Breast epithelium (tissue), 4 donors: ENCODE measurements around the gene FBXO2. TPM values are rescaled to one million over a fixed set of nuclear protein-coding genes. Genes with fewer than 3 reads are reported as not detected.

Experiments used
- DNase-seq, 2 donors: peaks; one replicate each; pipeline ENCODE4 v3.0.0-alpha.2; 2019; ENCODE audit warnings: low spot score in 2 of 2
- H3K27ac ChIP-seq, 2 donors: fragments of 200-600 bp; sonication (generic) in 1 of 2; one replicate each; pipeline ENCODE4 v1.5.1; 2016 to 2019; ENCODE audit warnings: mild to moderate bottlenecking in 1 of 2
- H3K27me3 ChIP-seq, 2 donors: fragments of 200-600 bp; sonication (generic) in 1 of 2; one replicate each; pipeline versions ENCODE4 v1.5.1 to v1.6.0; 2017 to 2019; ENCODE audit warnings: control low read depth in 1 of 2, mild to moderate bottlenecking in 1 of 2
- H3K36me3 ChIP-seq: fragments of 200-600 bp; one replicate; pipeline ENCODE4 v1.5.1; 2019
- H3K4me1 ChIP-seq, 2 donors: fragments of 200-600 bp; sonication (generic); one replicate each; pipeline ENCODE4 v1.5.1; 2016 to 2019; ENCODE audit warnings: control low read depth in 1 of 2
- H3K4me3 ChIP-seq, 3 donors: fragments of 200-600 bp; sonication (generic); 1 replicate in 2 of 3; 2 replicates in 1 of 3; pipeline ENCODE4 v1.5.1; 2016 to 2019; ENCODE audit warnings: mild to moderate bottlenecking in 3 of 3, moderate library complexity in 2 of 3
- H3K9me3 ChIP-seq, 2 donors: fragments of 200-600 bp; sonication (generic) in 1 of 2; one replicate each; pipeline ENCODE4 v1.5.1; 2016 to 2019; ENCODE audit warnings: control low read depth in 1 of 2
- POLR2A ChIP-seq: fragments of 450-650 bp; IDR thresholded peaks from one replicate; pipeline ENCODE4 v1.6.1; 2016; ENCODE audit warnings: antibody characterized with exemption, mild to moderate bottlenecking, moderate library complexity
- POLR2AphosphoS5 ChIP-seq, 3 donors: sonication (generic); formaldehyde crosslinking; IDR thresholded peaks; one replicate each; pipeline ENCODE4 v1.6.1; 2017; ENCODE audit warnings: antibody characterized with exemption in 3 of 3
- intact Hi-C: fragments of 100-400 bp; cut with DNase I; formaldehyde crosslinking; loops from one replicate; pipeline ENCODE4 v1.15.1; 2023; ENCODE audit warnings: low total_unique reads
- total RNA-seq, 3 donors: library from RNA; depleted of rRNA; stranded (reverse); fragments of >200 nt; gene quantifications; one replicate each; pipeline ENCODE4 v1.1.0, GENCODE V29; 2016
- TF ChIP-seq, protein P1 (sequence below), 3 donors: fragments of 450-650 bp; IDR thresholded peaks; one replicate each; pipeline ENCODE4 v1.5.1; 2016 to 2017; ENCODE audit warnings: antibody characterized with exemption in 3 of 3, mild to moderate bottlenecking in 3 of 3, moderate library complexity in 3 of 3

Gene FBXO2
- total RNA-seq, 3 donors from 2014 or later: 1.3 to 49.3 (median 40.6) TPM

- no peak overlapping the region for H3K4me3 ChIP-seq
- no peaks in the 10 kb centered on the region for H3K9me3 ChIP-seq
- no peaks in the 10 kb centered on the region for H3K4me1 ChIP-seq
- H3K27ac ChIP-seq: no peak overlapping the region
- TF ChIP-seq POLR2AphosphoS5 (IDR thresholded peaks at IDR 0.05) (no peak), POLR2A (no peak)
- peaks cover 0 to 23% of the 10 kb centered on the region in 2 donors for H3K27me3 ChIP-seq
- no peak for DNase-seq
- H3K36me3 ChIP-seq: no peaks in the 10 kb centered on the region
- intact Hi-C loops: no loop called here
Measured at GRCh38 chr1:11629184-11630016, 24.8 kb downstream of the FBXO2 start.

DNA sequence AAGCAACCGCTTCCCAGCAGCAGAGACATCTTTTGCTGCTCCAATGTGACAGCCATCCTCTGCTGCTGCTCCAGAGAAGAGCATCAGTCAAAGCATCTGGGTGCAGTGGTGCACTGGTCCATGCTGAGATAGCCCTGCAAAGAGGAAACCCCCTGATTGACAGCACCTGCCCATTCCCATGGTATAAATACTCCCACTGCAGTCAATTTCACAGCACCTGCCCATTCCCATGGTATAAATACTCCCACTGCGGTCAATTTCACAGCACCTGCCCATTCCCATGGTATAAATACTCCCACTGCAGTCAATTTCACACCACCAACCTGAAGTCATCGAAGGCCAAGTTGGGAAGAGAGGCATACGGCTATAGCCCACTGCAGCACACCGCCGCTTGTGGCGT lies 25.5 kb downstream of the FBXO2 start:
- Histone ChIP-seq H3K9me3 (no peaks in the 10 kb centered on the region), H3K27me3 (peaks cover 0 to 18% of the 10 kb centered on the region in 2 donors), H3K4me1 (no peaks in the 10 kb centered on the region), H3K27ac (no peak overlapping the region), H3K4me3 (no peak overlapping the region), H3K36me3 (no peaks in the 10 kb centered on the region)
- no peak for DNase-seq
- intact Hi-C loops: no loop called here
- no peak for TF ChIP-seq POLR2A
- no peak for TF ChIP-seq POLR2AphosphoS5 (IDR thresholded peaks at IDR 0.05)
- TF ChIP-seq, protein P1, sequence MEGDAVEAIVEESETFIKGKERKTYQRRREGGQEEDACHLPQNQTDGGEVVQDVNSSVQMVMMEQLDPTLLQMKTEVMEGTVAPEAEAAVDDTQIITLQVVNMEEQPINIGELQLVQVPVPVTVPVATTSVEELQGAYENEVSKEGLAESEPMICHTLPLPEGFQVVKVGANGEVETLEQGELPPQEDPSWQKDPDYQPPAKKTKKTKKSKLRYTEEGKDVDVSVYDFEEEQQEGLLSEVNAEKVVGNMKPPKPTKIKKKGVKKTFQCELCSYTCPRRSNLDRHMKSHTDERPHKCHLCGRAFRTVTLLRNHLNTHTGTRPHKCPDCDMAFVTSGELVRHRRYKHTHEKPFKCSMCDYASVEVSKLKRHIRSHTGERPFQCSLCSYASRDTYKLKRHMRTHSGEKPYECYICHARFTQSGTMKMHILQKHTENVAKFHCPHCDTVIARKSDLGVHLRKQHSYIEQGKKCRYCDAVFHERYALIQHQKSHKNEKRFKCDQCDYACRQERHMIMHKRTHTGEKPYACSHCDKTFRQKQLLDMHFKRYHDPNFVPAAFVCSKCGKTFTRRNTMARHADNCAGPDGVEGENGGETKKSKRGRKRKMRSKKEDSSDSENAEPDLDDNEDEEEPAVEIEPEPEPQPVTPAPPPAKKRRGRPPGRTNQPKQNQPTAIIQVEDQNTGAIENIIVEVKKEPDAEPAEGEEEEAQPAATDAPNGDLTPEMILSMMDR (IDR thresholded peaks at IDR 0.05): no peak

GRCh38 chr1:11626551-11626950 lies 27.7 kb downstream of the FBXO2 start:
- no peaks in the 10 kb centered on the region for H3K36me3 ChIP-seq
- no peak overlapping the region for H3K27ac ChIP-seq
- no peaks in the 10 kb centered on the region for H3K4me1 ChIP-seq
- no peak for DNase-seq
- TF ChIP-seq, protein P1 (IDR thresholded peaks at IDR 0.05): no peak
- TF ChIP-seq POLR2AphosphoS5 (IDR thresholded peaks at IDR 0.05) (no peak), POLR2A (no peak)
- H3K27me3 ChIP-seq: peaks cover 0 to 11% of the 10 kb centered on the region in 2 donors
- intact Hi-C loops: no loop called here
- H3K9me3 ChIP-seq: no peaks in the 10 kb centered on the region
- no peak overlapping the region for H3K4me3 ChIP-seq

GRCh38 chr1:11623702-11624101 lies 30.5 kb downstream of the FBXO2 start:
- intact Hi-C loops: no loop called here
- Histone ChIP-seq H3K27ac (no peak overlapping the region), H3K9me3 (no peaks in the 10 kb centered on the region), H3K27me3 (peaks cover 0 to 10% of the 10 kb centered on the region in 2 donors), H3K4me1 (no peaks in the 10 kb centered on the region), H3K4me3 (no peak overlapping the region), H3K36me3 (no peaks in the 10 kb centered on the region)
- DNase-seq: no peak
- TF ChIP-seq POLR2AphosphoS5 (IDR thresholded peaks at IDR 0.05) (no peak), POLR2A (no peak)
- TF ChIP-seq, protein P1 (IDR thresholded peaks at IDR 0.05): no peak

DNA sequence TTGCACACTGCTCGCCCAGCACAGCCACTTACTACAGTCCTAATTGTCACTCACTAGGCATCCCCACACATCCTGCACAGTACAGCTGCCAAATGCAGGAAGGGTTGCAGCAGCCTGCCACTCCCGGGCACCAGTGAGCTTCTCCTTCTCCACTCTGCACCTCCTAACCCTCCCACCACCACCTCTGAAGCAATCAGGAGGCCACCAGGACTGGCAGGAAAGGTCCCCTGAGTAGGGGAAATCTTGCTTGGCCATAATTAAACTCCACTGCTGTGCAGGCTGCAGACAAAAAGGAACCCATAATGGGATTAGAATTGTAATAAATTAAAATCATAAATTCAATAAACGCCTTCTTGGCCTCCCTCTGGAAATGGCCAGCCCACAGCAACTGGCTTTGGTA lies 31.8 kb downstream of the FBXO2 start:
- no peak for DNase-seq
- H3K4me1 ChIP-seq: no peaks in the 10 kb centered on the region
- H3K27me3 ChIP-seq: peaks cover 0 to 11% of the 10 kb centered on the region in 2 donors
- intact Hi-C loops: no loop called here
- H3K27ac ChIP-seq: no peak overlapping the region
- TF ChIP-seq, protein P1 (IDR thresholded peaks at IDR 0.05): no peak
- TF ChIP-seq POLR2AphosphoS5 (IDR thresholded peaks at IDR 0.05): no peak
- TF ChIP-seq POLR2A: no peak
- H3K4me3 ChIP-seq: no peak overlapping the region
- H3K9me3 ChIP-seq: no peaks in the 10 kb centered on the region
- H3K36me3 ChIP-seq: no peaks in the 10 kb centered on the region
